Vagina (tissue), 2 donors: ENCODE measurements around the gene ETV5. TPM values are rescaled to one million over a fixed set of nuclear protein-coding genes. Genes with fewer than 3 reads are reported as not detected.

ENCODE experiments used
- DNase-seq, 2 donors: peaks; one replicate each; pipeline ENCODE4 v3.0.0-alpha.2; 2017; ENCODE audit errors: extremely low spot score in 2 of 2
- H3K27ac ChIP-seq: fragments of 200-600 bp; sonication (generic); one replicate; pipeline ENCODE4 v1.5.1; 2019
- H3K27me3 ChIP-seq: fragments of 200-600 bp; sonication (generic); one replicate; pipeline ENCODE4 v1.5.1; 2019
- H3K36me3 ChIP-seq, 2 donors: fragments of 200-600 bp; sonication (generic); one replicate each; pipeline ENCODE4 v1.5.1; 2017 to 2019
- H3K4me1 ChIP-seq: fragments of 200-600 bp; sonication (generic); one replicate; pipeline ENCODE4 v1.5.1; 2019
- H3K4me3 ChIP-seq, 2 donors: fragments of 200-600 bp; sonication (generic); 1 replicate in 1 of 2; 2 replicates in 1 of 2; pipeline ENCODE4 v1.5.1; 2016 to 2019
- H3K9me3 ChIP-seq: fragments of 200-600 bp; sonication (generic); one replicate; pipeline ENCODE4 v1.5.1; 2019
- CTCF ChIP-seq, 3 experiments: fragments of 450-650 bp in 2 of 3; fragments of 200-600 bp in 1 of 3; sonication (generic) in 1 of 3; IDR thresholded peaks; one replicate each; pipeline ENCODE4 v1.5.1; 2017 to 2019; ENCODE audit warnings: antibody characterized with exemption in 3 of 3, mild to moderate bottlenecking in 2 of 3, moderate library complexity in 2 of 3
- POLR2A ChIP-seq, 2 donors: fragments of 450-650 bp; IDR thresholded peaks; one replicate each; pipeline ENCODE4 v1.6.1; 2017; ENCODE audit warnings: antibody characterized with exemption in 2 of 2, mild to moderate bottlenecking in 2 of 2, moderate library complexity in 2 of 2
- POLR2AphosphoS5 ChIP-seq, 2 donors: sonication (generic); formaldehyde crosslinking; IDR thresholded peaks; one replicate each; pipeline ENCODE4 v1.9.0; 2017; ENCODE audit warnings: antibody characterized with exemption in 2 of 2, mild to moderate bottlenecking in 2 of 2, low read depth in 1 of 2; ENCODE audit not compliant: insufficient read depth in 1 of 2
- intact Hi-C: fragments of 100-400 bp; cut with DNase I; formaldehyde crosslinking; loops from one replicate; pipeline ENCODE4 v1.15.1; 2023
- total RNA-seq: library from RNA; depleted of rRNA; stranded (reverse); fragments of >200 nt; gene quantifications from one replicate; pipeline ENCODE4 v1.2.3, GENCODE V29; 2016

ETV5 gene
- total RNA-seq, 1 donor from 2014 or later, result 18.4 TPM

GRCh38 chr3:186044968-186045367 lies 63.9 kb downstream of the ETV5 start:
- H3K4me1 ChIP-seq, result no peaks in the 10 kb centered on the region
- intact Hi-C loops, result no loop called here

GRCh38 chr3:186044427-186044826 lies 64.5 kb downstream of the ETV5 start:
- Histone ChIP-seq H3K36me3 (no peaks in the 10 kb centered on the region), H3K4me1 (no peaks in the 10 kb centered on the region), H3K4me3 (no peak overlapping the region), H3K27ac (no peak overlapping the region), H3K9me3 (no peaks in the 10 kb centered on the region), H3K27me3 (no peaks in the 10 kb centered on the region)
- no peak for TF ChIP-seq POLR2AphosphoS5 (IDR thresholded peaks at IDR 0.05; ENCODE audit: insufficient read depth in 1 of 2, low read depth in 1 of 2)
- no peak for TF ChIP-seq POLR2A (IDR thresholded peaks at IDR 0.05)
- no peak for TF ChIP-seq CTCF (IDR thresholded peaks at IDR 0.05)
- intact Hi-C loops, result no loop called here
- DNase-seq, result no peak

More at GRCh38 chr3:186044968-186045367, 63.9 kb downstream of the ETV5 start:
- H3K9me3 ChIP-seq, result no peaks in the 10 kb centered on the region
- DNase-seq, result no peak
- TF ChIP-seq POLR2AphosphoS5 (IDR thresholded peaks at IDR 0.05; ENCODE audit: insufficient read depth in 1 of 2, low read depth in 1 of 2), result no peak
- no peak for TF ChIP-seq POLR2A (IDR thresholded peaks at IDR 0.05)
- TF ChIP-seq CTCF (IDR thresholded peaks at IDR 0.05), result no peak
- no peak overlapping the region for H3K4me3 ChIP-seq
- no peaks in the 10 kb centered on the region for H3K27me3 ChIP-seq
- no peak overlapping the region for H3K27ac ChIP-seq
- no peaks in the 10 kb centered on the region for H3K36me3 ChIP-seq

GRCh38 chr3:186042521-186043202 lies 66.2 kb downstream of the ETV5 start:
- intact Hi-C loops, result no loop called here
- TF ChIP-seq POLR2AphosphoS5 (IDR thresholded peaks at IDR 0.05; ENCODE audit: insufficient read depth in 1 of 2, low read depth in 1 of 2) (no peak), CTCF (IDR thresholded peaks at IDR 0.05) (no peak), POLR2A (IDR thresholded peaks at IDR 0.05) (no peak)
- Histone ChIP-seq H3K4me1 (no peaks in the 10 kb centered on the region), H3K4me3 (no peak overlapping the region), H3K36me3 (no peaks in the 10 kb centered on the region), H3K27ac (no peak overlapping the region), H3K27me3 (no peaks in the 10 kb centered on the region), H3K9me3 (no peaks in the 10 kb centered on the region)
- no peak for DNase-seq

- H3K4me3 ChIP-seq, result no peak overlapping the region
- intact Hi-C loops, result no loop called here
These were observed 66.9 kb downstream of the ETV5 start for GRCh38 chr3:186042036-186042435.

More at GRCh38 chr3:186042036-186042435, 66.9 kb downstream of the ETV5 start:
- Histone ChIP-seq H3K27ac (no peak overlapping the region), H3K36me3 (no peaks in the 10 kb centered on the region), H3K4me1 (no peaks in the 10 kb centered on the region), H3K27me3 (no peaks in the 10 kb centered on the region), H3K9me3 (no peaks in the 10 kb centered on the region)
- DNase-seq, result no peak
- no peak for TF ChIP-seq POLR2AphosphoS5 (IDR thresholded peaks at IDR 0.05; ENCODE audit: insufficient read depth in 1 of 2, low read depth in 1 of 2)
- TF ChIP-seq POLR2A (IDR thresholded peaks at IDR 0.05), result no peak
- TF ChIP-seq CTCF (IDR thresholded peaks at IDR 0.05), result no peak
